A549 (cell line): Measurements from ENCODE around the gene SFRP5.

ENCODE experiments used
- CBX8 ChIP-seq: fragments of 200-600 bp; sonication (generic); IDR thresholded peaks from 2 replicates; pipeline ENCODE4 v1.6.1; 2016
- RARB ChIP-seq: fragments of 250-450 bp; sonication (Bioruptor Pico); IDR thresholded peaks from 2 replicates; pipeline ENCODE4 v1.8.0; 2021; ENCODE audit warnings: mild to moderate bottlenecking, moderate library complexity
- TF ChIP-seq, protein P1 (sequence below): fragments of 200-600 bp; sonication (generic); IDR thresholded peaks from 2 replicates; pipeline ENCODE4 v1.6.1; 2016; ENCODE audit warnings: antibody characterized with exemption, mild to moderate bottlenecking, moderate library complexity

DNA sequence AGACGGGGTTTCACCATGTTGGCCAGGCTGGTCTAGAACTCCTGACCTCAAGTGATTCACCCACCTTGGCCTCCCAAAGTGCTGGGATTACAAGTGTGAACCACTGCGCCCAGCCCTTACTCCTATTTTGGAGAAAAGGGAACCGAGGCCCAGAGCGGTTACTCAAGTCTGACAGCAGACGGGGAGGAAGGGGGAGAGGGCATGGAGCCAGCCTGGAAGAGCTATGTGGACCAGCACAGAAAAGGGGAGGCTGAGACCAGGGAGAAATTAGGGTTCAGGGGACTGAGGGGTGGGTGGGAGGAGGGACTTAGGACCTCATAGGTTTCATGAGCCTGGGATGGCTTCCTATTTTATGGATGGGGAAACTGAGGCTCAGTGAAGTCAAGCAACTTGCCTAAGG, 1.5 kb downstream of the SFRP5 start:
- no peak for TF ChIP-seq RARB (CRISPR knock-in tag)
- TF ChIP-seq CBX8 = no peak
- TF ChIP-seq, protein P1, sequence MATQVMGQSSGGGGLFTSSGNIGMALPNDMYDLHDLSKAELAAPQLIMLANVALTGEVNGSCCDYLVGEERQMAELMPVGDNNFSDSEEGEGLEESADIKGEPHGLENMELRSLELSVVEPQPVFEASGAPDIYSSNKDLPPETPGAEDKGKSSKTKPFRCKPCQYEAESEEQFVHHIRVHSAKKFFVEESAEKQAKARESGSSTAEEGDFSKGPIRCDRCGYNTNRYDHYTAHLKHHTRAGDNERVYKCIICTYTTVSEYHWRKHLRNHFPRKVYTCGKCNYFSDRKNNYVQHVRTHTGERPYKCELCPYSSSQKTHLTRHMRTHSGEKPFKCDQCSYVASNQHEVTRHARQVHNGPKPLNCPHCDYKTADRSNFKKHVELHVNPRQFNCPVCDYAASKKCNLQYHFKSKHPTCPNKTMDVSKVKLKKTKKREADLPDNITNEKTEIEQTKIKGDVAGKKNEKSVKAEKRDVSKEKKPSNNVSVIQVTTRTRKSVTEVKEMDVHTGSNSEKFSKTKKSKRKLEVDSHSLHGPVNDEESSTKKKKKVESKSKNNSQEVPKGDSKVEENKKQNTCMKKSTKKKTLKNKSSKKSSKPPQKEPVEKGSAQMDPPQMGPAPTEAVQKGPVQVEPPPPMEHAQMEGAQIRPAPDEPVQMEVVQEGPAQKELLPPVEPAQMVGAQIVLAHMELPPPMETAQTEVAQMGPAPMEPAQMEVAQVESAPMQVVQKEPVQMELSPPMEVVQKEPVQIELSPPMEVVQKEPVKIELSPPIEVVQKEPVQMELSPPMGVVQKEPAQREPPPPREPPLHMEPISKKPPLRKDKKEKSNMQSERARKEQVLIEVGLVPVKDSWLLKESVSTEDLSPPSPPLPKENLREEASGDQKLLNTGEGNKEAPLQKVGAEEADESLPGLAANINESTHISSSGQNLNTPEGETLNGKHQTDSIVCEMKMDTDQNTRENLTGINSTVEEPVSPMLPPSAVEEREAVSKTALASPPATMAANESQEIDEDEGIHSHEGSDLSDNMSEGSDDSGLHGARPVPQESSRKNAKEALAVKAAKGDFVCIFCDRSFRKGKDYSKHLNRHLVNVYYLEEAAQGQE = no peak
